Activated CD4-positive, alpha-beta T cell treated with anti-CD3 and anti-CD28 coated beads, Interleukin-2, amount 50 U/mL, for 1 hour (primary cell): ENCODE measurements around the gene UBE2J1.

ENCODE experiments used
- DNase-seq: peaks from one replicate; pipeline ENCODE4 v3.0.0-alpha.2; 2020

UBE2J1 gene

GRCh38 chr6:89361171-89361570 is 8.6 kb upstream of the UBE2J1 start:
- no peak for DNase-seq

DNA sequence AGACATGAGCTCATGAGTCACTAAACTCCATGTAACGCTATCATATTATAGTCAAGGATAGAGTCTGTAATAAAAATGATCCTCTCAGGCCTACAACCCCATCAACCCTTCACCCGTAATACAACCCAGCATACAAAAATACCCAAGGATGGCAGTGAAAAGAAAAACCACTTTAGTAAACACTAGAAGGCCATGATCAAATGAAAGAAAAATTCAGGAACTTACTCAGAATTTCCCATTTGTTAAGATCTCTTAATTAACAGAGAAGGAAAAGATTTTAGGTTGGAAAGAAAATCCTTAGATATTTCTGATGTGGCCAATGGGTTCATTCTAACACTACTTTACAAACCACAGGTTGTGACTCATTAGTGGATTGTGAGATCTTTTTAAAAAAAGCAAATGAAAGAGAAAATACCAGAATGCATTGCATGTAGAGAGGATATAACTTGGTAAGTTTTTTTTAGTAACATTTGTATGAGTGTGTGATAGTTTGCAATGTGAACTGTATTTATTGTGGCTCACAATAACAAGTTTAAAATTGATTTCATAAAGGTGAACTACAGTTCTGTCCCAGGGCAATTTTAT is 8.0 kb upstream of the UBE2J1 start:
- no peak for DNase-seq

GRCh38 chr6:89359561-89359960 is 7.0 kb upstream of the UBE2J1 start:
- no peak for DNase-seq

- no peak for DNase-seq
Observed at GRCh38 chr6:89357390-89357789, 4.9 kb upstream of the UBE2J1 start.

- DNase-seq = no peak
Observed at GRCh38 chr6:89356642-89357170, 4.2 kb upstream of the UBE2J1 start.

- no peak for DNase-seq
Observed at GRCh38 chr6:89355511-89356194, 3.1 kb upstream of the UBE2J1 start.

- no peak for DNase-seq
Observed at GRCh38 chr6:89353702-89354392, 1.3 kb upstream of the UBE2J1 start.

DNA sequence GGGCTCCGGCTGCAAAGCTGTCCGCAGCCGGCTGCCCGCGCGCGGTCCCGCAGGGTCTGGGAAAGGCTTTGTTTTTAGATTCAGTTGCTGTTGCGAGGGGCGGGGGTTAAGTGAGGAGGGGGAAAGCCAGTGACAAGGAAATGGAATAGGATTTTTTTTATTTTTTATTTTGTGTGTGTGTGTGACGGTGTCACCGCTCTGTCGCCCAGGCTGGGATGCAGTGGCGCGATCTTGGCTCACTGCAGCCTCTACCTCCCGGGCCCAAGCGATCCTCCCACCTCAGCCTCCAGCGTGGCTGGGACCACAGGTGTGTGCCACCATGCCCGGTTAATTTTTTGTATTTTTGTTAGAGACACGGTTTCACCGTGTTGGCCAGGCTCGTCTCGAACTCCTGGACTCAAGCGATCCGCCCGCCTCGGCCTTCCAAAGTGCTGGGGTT is 615 bp upstream of the UBE2J1 start:
- peak; percentile 12 for DNase-seq

- no peak for DNase-seq
Observed at GRCh38 chr6:89351671-89352277, 748 bp downstream of the UBE2J1 start.

DNA sequence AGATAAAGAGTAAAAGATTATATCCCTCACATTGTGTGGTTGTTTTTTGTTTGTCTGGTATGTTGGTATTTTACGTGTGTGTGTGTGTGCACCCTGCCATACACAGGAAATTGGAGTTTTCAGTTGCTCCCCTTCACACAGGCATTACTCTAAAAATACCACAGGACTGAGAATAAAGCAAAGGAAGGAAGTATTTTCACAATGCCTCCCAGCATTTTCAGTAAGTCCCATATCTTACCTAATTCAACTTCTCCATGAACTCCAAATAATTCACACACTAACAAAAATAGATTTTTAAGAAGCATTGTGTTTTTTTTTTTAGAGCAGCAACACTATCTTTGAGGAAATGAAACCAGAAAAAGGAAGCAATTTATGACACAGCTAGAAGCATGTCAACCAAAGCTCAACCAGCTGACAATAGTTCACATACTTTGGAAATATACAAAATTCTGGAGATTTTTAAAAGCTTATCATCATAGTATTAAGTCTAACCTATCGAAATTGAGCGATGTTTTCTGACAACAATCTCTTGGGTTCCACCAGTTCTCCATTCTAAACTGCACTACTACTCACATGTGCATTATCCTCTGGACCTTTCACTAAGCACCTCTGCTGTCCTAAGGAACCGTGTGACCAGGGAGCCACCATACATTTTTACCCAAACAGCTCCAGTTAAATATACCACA is 2.1 kb downstream of the UBE2J1 start:
- DNase-seq = no peak

DNA sequence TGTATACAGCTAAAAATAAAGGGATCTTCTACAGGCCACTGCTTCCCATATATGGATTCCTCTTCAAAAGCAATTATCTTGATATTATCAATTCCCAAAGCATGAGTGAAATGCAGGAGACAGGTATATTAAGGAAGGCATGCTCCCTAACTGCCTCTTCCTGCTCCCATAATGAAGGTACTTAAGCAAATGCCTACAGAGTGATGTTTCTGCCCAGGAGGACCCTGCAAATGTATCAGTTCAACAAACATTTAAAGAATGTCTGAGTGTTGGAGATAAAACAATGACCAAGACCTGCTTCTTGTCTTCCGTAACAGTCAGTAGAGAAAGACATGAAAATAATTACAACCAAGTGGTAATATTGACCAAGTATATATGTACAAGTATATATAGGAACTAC is 4.2 kb downstream of the UBE2J1 start:
- DNase-seq = no peak

- no peak for DNase-seq
Observed at GRCh38 chr6:89347825-89348224, 4.7 kb downstream of the UBE2J1 start.

- DNase-seq = no peak
Observed at GRCh38 chr6:89346433-89346832, 6.1 kb downstream of the UBE2J1 start.

DNA sequence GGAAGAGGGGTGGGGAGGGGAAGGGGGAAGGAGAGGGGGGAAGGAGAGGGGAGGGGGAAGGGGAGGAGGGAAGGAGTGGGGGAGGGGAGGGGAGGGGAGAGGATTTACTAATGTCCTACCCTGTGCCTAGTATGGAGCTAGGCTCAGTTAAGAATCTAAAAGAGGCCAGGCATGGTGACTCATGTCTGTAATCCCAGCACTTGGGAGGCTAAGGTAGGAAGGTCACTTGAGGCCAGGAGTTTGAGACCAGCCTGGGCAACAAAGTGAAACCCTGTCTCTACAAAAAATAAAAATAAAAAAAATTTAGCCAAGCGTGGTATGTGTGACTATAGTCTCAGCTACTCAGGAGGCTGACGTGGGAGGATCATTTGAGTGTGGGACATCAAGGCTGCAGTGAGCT is 13.0 kb downstream of the UBE2J1 start:
- no peak for DNase-seq

DNA sequence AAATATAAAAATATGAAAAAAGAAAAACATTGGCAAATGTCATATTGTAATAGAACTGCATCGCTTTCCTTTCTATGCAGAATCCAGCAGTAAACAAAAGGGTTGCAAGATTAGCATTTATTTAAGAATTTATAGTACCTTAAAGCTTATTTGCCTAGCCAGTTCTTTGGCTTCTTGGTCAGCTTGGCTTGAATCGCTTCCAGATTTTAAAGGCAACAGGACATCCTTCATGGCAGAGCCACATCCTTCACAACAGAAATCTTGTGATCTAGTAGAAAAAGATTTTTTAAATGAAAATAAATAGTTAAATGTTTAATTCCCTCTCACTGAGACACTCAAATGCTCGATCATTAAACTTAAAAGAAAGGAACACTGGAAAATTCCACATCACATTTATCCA is 17.4 kb downstream of the UBE2J1 start:
- no peak for DNase-seq

DNA sequence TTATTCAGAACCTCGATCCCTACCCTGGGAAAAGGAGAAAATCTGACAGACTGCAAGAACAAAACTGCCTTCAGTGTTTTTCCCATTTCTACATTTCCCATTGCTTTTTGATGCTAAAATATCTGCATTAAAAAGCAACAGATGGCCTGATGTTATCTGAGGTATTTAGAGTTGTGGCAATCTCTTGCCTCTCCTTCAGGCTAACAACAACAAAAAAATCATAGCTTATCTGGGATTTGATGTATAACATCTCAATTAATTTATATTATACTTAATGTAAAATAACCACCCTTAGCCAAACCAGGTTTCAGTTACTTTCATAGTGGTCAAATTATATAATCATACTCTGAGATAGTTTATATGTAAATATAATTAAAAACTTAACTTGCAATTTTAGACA is 21.6 kb downstream of the UBE2J1 start:
- DNase-seq = no peak

GRCh38 chr6:89328976-89329375 is 23.5 kb downstream of the UBE2J1 start:
- DNase-seq = no peak

DNA sequence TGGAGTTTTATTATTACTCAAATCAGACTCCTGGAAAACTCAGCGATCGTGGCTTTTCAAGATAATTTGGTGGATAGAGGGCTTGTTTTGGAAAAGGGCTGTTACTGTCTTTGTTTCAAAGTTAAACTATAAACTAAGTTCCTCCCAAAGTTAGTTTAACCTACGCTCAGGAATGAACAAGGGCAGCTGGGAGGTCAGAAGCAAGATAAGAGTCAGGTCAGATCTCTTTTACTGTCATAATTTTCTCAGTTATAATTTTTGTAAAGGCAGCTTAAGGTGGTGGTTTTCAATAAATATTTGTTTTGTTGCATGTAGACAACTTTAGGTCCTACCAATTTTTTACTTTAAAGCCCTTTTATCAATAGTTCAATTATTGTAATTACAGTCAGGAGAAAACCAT is 28.2 kb downstream of the UBE2J1 start:
- DNase-seq = no peak

DNA sequence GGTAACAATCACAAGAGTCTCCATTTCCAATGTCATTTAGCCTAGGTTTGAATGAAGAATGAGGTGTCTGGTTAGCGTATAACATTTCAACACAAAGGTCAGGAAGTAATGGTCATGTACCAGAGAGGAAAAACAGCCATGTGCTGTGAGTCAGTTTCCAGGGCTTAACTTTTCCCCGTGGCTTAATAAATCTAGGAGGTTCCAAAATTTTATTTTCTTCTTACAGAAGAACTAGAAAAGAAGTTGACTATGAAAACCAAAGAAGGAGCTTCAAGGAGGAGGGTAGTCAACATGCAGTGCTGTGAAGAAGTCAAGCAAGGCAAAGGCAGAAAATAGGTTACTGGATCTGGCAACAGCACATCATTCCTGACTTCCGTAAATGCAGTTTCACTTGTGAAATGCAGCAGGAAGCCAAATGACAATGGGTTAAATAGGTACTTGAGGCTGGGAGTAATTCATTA is 29.0 kb downstream of the UBE2J1 start:
- DNase-seq = no peak

GRCh38 chr6:89321131-89321970 is 31.2 kb downstream of the UBE2J1 start:
- DNase-seq = no peak

DNA sequence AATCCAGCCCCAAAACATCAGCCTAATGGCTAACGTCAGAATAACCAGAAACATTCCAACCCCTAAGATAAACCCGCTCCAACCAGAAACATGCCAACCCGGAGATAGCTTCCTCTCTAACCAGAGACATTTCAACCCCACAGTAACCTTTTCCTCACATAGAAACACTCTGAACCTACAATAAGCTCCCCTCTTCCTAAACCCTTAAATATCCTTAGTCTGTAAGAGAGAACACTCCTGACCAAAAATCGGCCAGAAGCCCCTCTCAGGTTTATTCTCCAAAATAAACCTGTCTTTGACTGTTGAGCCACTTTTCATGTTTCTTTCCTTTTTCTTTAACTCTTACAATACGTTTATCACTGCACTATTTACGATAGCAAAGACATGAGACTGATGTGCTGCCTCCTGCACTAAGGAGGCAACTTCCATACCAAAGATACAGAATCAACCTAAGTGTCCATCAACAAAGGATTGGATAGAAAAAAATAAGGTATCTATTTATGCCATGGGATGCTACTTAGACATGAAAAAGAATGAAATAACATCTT is 32.4 kb downstream of the UBE2J1 start:
- DNase-seq = no peak

DNA sequence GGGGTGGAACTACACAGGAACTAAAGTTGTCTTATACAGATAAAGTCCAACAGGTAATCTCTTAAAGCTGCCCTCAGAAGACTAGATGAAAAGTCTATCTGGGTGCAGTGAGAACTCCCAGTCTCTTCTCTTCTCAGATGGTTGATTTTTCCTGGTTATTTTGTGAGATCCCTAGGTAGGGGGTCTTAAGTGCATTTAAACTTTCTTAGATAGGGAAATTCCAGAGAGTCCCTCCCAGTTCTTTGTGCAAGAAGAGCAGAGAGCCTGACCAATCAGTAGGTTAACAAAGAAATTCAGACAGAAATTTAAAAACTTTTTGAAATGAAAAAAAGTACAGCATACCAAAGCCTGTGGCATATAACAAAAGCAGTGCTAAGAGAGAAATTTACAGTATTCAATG is 35.5 kb downstream of the UBE2J1 start:
- DNase-seq = no peak
